SU-DHL-6 (cell line): ENCODE data around the gene STARD5.

Source experiments
- EZH2phosphoT487 ChIP-seq: fragments of 200-600 bp; sonication (generic), shearing (Covaris generic); conservative IDR thresholded peaks from 2 replicates; pipeline ENCODE4 v1.6.1; 2018; ENCODE audit warnings: mild to moderate bottlenecking, antibody characterized with exemption, low read length, moderate library complexity, mixed read lengths
- TF ChIP-seq, protein P1 (sequence below): fragments of 200-600 bp; sonication (generic); IDR thresholded peaks from one replicate; pipeline ENCODE4 v1.5.1; 2017; ENCODE audit warnings: antibody characterized with exemption, mild to moderate bottlenecking, low read length, moderate library complexity; ENCODE audit not compliant: insufficient read depth, poor library complexity, severe bottlenecking

DNA sequence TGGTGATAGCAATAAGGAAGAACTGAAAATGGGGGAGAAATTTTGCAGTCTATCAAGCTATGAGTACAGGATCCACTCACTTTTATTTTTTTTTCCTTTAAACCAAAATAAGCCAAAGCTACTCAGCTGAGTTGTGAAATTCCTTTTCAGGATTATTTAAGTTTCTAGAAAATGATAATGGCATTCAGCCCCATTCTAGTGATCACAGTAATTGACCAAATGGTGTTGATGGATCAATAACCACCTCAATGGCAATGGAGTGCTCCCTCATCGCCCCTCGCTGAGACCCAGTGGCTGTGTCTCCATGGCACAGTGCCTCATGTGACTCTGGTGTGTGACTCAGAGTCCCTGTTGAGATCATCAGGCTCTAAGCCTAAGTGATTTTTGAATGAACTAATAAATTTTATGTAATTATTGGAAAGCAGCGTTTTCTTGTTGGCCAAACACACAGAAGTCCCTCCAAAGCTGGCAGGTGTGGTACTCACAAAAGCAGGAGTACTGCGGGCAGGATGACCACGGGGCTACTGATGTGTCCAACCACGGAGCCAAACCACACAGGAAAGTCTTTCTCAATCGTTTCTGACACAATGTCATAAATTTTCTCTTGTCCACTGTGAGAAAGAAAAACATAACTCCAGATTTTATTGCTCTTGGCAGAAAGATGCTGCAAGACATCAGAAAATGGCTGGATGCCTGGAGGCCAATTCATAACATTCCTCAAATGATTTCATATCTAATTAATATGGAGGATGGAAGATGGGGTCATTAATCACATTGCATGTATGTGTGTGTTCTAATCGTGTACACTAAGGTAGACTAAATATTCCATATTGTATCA lies 14.4 kb upstream of the STARD5 start:
- TF ChIP-seq, protein P1, sequence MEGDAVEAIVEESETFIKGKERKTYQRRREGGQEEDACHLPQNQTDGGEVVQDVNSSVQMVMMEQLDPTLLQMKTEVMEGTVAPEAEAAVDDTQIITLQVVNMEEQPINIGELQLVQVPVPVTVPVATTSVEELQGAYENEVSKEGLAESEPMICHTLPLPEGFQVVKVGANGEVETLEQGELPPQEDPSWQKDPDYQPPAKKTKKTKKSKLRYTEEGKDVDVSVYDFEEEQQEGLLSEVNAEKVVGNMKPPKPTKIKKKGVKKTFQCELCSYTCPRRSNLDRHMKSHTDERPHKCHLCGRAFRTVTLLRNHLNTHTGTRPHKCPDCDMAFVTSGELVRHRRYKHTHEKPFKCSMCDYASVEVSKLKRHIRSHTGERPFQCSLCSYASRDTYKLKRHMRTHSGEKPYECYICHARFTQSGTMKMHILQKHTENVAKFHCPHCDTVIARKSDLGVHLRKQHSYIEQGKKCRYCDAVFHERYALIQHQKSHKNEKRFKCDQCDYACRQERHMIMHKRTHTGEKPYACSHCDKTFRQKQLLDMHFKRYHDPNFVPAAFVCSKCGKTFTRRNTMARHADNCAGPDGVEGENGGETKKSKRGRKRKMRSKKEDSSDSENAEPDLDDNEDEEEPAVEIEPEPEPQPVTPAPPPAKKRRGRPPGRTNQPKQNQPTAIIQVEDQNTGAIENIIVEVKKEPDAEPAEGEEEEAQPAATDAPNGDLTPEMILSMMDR: no peak
- TF ChIP-seq EZH2phosphoT487: no peak
